ENCODE results near the gene OSM.
A peak's percentile ranks its signal among the peaks of the same experiment; 100 is the strongest.
"Not testable (repeated sequence)": the region's sequence is repeated elsewhere in the genome, so short reads cannot be mapped to it uniquely, and the experiment has no call there.

OSM gene

GRCh38 chr22:30224161-30224857 is 42.3 kb downstream of the OSM start:
- DNase-seq = peak; percentile 66

- no peak for DNase-seq
These were observed 43.3 kb downstream of the OSM start for GRCh38 chr22:30223303-30223702.

GRCh38 chr22:30222321-30222720 is 44.3 kb downstream of the OSM start:
- DNase-seq = no peak

- DNase-seq = no peak
These were observed 45.3 kb downstream of the OSM start for GRCh38 chr22:30221121-30221992.

- DNase-seq = no peak
These were observed 46.2 kb downstream of the OSM start for GRCh38 chr22:30220338-30221012.

- DNase-seq = no peak
These were observed 46.9 kb downstream of the OSM start for GRCh38 chr22:30219668-30220278.

GRCh38 chr22:30219049-30219654 is 47.5 kb downstream of the OSM start:
- no peak for DNase-seq

GRCh38 chr22:30217698-30218560 is 48.7 kb downstream of the OSM start:
- no peak for DNase-seq

GRCh38 chr22:30216710-30217109 is 49.9 kb downstream of the OSM start:
- no peak for DNase-seq

GRCh38 chr22:30216272-30216671 is 50.4 kb downstream of the OSM start:
- not testable (repeated sequence) for DNase-seq

GRCh38 chr22:30214703-30215407 is 51.8 kb downstream of the OSM start:
- no peak for DNase-seq

GRCh38 chr22:30212996-30213441 is 53.6 kb downstream of the OSM start:
- DNase-seq = peak; percentile 74
